Activated CD4-positive, alpha-beta T cell treated with anti-CD3 and anti-CD28 coated beads for 48 hours (primary cell): ENCODE measurements around the gene CELF5.
"Not testable (repeated sequence)": the region's sequence is repeated elsewhere in the genome, so short reads cannot be mapped to it uniquely, and the experiment has no call there.

Source experiments
- DNase-seq: peaks from one replicate; pipeline ENCODE4 v3.0.0-alpha.2; 2020

CELF5 gene

GRCh38 chr19:3275583-3276340 is 51.3 kb downstream of the CELF5 start:
- peak; percentile 96 for DNase-seq

GRCh38 chr19:3276341-3276799 is 51.9 kb downstream of the CELF5 start:
- DNase-seq: peak; percentile 70

GRCh38 chr19:3277649-3278048 is 53.2 kb downstream of the CELF5 start:
- DNase-seq: no peak

GRCh38 chr19:3278294-3278693 is 53.8 kb downstream of the CELF5 start:
- DNase-seq: no peak

GRCh38 chr19:3278749-3279148 is 54.3 kb downstream of the CELF5 start:
- DNase-seq: no peak

DNA sequence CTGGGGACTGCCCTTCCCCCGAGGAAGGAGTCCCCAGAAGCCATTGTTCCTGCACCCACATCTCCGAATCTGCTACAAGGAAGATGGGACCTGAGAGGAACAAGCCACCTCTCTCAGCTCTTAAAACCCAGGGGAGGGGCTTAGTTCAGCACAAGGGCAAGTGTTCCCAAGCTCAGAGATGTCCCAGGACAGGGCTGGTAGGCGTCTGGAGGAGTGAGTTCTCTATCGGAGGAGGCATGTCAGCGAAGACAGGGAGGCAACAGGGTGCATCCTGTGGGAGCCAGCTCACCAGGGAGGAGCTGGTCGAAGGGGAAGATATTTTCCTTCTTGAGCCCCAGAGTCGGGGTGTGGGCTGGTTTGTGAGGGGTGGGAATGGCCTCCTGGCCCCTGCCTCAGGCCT is 54.8 kb downstream of the CELF5 start:
- DNase-seq: no peak

DNA sequence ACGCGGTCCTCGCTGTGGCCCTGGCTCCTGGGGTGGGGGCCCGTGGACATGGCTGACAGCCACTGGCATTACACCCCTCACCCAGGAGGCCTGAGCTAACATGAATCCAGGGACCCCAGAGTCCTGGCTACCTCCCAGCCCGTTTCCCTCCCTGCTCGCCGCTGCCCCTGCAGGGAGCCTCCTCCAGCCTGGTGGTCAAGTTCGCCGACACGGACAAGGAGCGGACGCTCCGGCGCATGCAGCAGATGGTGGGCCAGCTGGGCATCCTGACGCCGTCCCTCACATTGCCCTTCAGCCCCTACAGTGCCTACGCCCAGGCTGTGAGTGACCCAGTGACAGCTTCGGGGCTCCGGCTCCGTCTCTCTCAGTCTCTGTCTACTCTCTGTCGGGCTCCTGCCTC is 56.6 kb downstream of the CELF5 start:
- no peak for DNase-seq

- DNase-seq: no peak
Measured at GRCh38 chr19:3282155-3282554, 57.7 kb downstream of the CELF5 start.

DNA sequence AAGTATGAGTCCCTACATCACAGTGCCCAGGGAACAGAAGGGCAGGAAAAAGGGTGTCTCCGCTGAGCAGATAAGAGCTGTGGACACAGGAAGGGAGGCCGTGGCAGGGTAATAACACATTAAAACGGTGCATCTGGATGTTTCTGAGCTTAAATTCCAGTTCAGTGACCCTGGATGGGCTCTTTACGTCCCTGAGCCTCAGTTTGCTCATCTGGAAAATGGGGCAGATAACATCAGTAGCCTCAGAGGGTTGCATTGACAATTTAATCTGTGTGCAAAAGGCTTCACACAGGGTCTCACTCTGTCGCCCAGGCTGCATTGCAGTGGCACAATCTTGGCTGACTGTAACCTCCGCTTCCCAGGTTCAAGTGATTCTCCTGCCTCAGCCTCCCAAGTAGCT is 58.1 kb downstream of the CELF5 start:
- DNase-seq: no peak

DNA sequence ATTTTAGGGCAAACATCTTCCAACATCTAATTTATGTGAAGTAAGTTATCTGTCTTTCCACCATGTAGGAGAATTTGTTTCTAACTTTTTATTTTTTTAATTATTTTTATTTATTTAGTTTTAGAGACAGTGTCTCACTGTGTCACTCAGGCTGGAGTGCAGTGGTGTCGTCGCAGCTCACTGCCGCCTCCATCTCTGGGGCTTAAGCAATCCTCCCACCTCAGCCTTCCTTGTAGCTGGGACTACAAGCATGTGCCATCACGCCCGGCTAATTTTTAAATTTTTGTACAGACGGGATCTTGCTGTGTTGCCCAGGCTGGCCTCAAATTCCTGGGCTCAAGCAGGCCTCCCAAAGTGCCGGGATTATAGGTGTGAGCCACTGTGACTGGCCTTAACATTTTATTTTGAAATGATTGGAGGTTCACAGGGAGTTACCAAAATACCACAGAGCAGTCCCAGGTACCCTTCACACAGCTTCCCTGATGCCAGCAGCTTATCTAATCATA is 58.8 kb downstream of the CELF5 start:
- DNase-seq: no peak

GRCh38 chr19:3283886-3284657 is 59.6 kb downstream of the CELF5 start:
- no peak for DNase-seq

DNA sequence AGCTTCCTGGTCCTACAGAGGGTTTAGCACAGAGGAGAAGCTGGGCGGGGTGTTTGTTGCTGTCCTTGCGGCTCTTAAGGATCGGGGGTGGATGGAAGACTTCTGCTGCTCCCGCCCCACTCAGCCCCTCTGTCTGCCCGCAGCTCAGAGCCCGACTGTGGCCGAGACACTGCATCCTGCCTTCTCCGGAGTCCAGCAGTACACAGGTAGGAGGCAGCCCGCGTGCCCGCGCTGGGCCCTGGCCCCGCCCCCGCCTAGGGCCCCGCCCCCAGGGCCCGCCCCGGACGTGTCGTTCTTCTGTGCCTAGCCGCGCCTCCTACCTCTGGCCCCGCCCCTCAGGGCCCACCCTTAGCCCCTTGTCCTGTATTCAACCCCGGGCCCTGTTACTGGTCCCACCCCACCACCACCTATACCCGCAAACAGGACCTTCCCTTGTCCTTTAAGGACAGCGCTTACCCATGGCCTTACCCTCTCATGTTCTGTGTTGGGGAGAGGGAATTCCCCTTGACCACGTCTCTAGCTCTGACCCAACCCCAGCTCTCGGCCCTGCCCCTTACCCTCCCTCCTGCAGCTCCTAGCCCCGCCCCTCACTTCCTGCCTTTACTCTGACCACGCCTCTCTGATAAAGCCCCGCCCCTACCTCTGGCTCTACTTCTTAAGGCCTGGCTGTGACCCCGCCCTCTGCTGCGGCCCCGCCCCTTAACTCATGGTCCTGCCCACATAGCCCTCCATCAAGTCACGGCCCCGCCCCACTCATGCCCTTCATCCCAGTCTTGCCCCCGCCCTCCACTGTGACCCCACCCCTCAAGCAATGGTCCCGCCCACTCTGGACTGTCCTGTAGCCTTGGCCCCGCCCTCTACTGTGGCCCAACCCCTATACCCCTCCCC is 60.5 kb downstream of the CELF5 start:
- DNase-seq: peak; percentile 94

GRCh38 chr19:3285647-3286176 is 61.3 kb downstream of the CELF5 start:
- no peak for DNase-seq

GRCh38 chr19:3287814-3288213 is 63.4 kb downstream of the CELF5 start:
- DNase-seq: no peak

DNA sequence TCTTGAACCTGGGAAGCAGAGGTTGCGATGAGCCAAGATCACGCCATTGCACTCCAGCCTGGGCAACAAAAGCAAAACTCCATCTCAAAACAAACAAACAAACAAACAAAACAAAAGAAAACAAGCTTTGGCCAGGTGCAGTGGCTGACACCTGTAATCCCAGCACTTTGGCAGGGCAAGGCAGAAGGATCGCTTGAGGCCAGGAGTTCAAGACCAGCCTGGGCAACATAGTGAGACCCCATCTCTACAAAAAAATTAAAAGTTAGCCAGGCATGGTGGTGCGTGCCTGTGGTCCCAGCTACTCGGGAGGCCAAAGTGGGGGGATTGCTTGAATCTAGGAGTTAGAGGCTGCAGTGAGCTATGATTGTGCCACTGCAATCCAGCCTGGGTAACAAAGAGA is 64.0 kb downstream of the CELF5 start:
- DNase-seq: not testable (repeated sequence)

DNA sequence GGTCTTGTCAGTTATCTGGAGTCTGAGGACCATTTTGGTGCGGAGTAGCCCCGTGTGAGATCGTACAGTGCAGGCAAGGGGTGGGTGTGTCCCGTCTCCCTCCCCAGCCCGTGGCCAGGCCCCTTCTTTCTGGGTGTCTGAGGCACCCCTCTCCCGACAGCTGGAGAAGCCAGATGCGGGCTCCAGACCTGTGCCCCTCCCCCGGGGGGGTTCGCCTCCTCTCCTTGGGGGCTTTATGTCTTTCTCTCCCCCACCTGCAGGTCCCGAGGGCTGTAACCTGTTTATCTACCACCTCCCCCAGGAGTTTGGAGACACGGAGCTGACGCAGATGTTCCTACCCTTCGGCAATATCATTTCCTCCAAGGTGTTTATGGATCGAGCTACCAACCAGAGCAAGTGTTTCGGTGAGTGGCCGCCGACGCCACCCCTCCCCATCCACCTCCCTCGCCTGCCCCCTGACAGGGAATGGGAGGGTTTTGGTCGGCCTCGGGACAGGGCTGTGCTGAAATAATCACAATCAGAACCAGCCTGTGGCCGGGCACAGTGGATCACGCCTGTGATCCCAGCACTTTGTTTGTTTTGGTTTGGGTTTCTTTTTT is 65.6 kb downstream of the CELF5 start:
- DNase-seq: no peak

GRCh38 chr19:3290858-3291257 is 66.4 kb downstream of the CELF5 start:
- DNase-seq: not testable (repeated sequence)

- DNase-seq: no peak
Measured at GRCh38 chr19:3291644-3292043, 67.2 kb downstream of the CELF5 start.

GRCh38 chr19:3292958-3293529 is 68.6 kb downstream of the CELF5 start:
- no peak for DNase-seq

- no peak for DNase-seq
Measured at GRCh38 chr19:3293560-3293959, 69.1 kb downstream of the CELF5 start.

DNA sequence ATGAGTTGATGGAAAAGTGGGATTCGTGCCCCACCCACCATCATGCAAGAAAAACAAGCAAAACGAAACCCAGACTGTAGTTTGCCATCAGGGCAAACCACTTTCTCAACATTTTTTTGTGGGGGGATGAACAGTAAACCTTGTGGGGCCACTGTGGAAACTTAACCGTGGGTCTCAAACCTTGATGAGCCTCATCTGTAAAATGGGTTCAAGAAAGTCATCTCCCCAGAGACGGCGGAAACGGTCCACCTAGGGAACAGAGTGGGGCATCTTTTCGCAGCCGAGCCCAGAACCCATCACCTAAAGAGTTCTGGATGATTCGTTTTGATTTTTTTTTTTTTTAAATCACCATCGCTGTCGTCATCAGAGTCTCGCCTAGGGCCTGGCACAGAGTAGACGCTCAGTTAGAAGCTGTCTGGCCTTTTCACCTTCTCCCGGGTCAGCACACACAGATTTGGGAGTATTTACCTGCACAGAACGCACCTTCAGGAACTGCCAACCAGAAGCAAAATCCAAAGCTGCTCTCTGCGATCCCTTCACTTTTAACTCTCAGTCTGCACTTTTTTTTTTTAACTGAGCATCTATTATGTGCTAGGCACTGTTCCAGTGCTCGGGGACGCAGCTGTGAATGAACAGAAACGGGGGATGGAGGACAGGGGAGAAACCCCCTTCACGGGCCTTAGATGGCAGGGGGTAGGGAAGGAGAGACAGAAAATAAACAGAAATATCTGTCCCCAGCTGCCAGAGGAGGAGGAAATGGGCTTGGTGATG is 69.8 kb downstream of the CELF5 start:
- no peak for DNase-seq
